HG03378 (cell line): ENCODE measurements around the gene SLC28A2.

ENCODE experiments used
- ATAC-seq: cut with Tn5 transposase; IDR thresholded peaks from one replicate; pipeline ENCODE4 v1.9.1; 2021; ENCODE audit warnings: mild to moderate bottlenecking, moderate library complexity; ENCODE audit not compliant: unreplicated experiment

The SLC28A2 gene

DNA sequence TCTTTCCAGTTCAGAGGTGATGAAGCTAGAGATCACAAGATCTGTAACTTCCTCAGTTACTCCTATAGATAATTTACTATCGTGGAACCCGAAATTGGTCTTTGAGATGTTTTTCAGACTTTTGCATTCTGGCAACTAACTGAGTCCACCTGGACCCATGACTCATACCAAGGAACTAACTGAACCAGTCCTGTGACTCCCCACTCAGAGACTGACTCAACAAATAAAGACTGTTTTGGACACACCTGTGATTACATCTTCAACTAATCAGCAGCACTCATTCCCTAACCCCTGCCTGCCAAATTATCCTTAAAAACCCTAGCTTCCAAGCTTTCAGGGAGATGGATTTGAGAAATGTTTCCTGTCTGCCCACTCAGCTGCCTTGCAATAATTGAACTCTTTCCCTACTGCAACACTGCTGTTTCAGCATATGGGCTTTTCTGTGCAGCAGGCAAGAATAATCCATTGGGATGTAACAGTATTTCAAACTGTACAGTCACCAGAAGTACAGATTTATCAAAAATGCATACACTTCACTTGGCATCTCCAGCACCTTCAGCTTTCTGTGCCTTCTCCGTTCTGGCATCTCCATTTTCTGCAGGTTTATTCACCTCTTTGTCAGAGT is 68.7 kb downstream of the SLC28A2 start:
- no peak for ATAC-seq

DNA sequence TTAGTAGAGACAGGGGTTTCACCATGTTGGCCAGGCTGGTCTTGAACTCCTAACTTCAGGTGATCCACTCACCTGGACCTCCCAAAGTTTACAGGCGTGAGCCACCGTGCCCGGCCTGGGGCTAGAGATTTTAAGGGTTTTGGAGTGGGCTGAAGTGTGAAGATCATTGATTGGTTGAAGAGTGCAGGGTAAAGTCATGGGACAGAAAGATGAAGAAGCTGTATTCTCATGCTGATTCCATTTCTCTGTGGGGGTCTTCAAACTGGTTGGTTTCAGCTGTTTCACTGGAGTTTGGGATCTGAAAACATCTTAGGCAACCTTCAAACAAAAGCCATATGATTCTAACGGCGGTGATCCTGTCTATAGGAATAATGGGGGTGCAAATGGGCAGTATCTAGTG is 74.2 kb downstream of the SLC28A2 start:
- no peak for ATAC-seq

- ATAC-seq: no peak
Observed at GRCh38 chr15:45326741-45327140, 74.7 kb downstream of the SLC28A2 start.
